H1 (cell line): Measurements from ENCODE around the gene GIMAP2. TPM values are rescaled to one million over a fixed set of nuclear protein-coding genes. Genes with fewer than 3 reads are reported as not detected.

Experiments used
- CTCF ChIA-PET: fragments of 300-600 bp; sonication (Branson Sonifier 250); formaldehyde crosslinking; loops from one replicate; lab custom pipeline; 2021; ENCODE audit not compliant: partially characterized antibody; lab: Charles Lee
- POLR2A ChIA-PET: fragments of 300-600 bp; sonication (Branson Sonifier 250); formaldehyde crosslinking; loops from one replicate; lab custom pipeline; 2021; ENCODE audit warnings: inconsistent platforms; ENCODE audit not compliant: partially characterized antibody; lab: Charles Lee
- DNase-seq, 2 experiments: peaks; one replicate each; pipeline versions ENCODE4 v3.0.0 to v3.0.0-alpha.2; 2010 to 2022; ENCODE audit warnings: low spot score in 2 of 2, low read depth in 1 of 2, mixed read lengths in 1 of 2
- FAIRE-seq: peaks from 2 replicates; lab custom pipeline; 2011; peaks lifted over from hg19 to GRCh38; lab: Jason Lieb, UNC
- H2AFZ ChIP-seq: 2 replicates; pipeline ENCODE4 v1.8.1; 2012; ENCODE audit warnings: low read length, inconsistent platforms
- H2AK5ac ChIP-seq: 2 replicates; pipeline ENCODE4 v1.6.1; 2013; ENCODE audit warnings: low read depth, low read length
- H2BK120ac ChIP-seq: replicated peaks from 2 replicates; pipeline ENCODE3; 2013; ENCODE audit warnings: low read depth, low read length, inconsistent platforms
- H2BK12ac ChIP-seq: 2 replicates; pipeline ENCODE4 v1.6.1; 2013; ENCODE audit warnings: low read depth, low read length
- H2BK15ac ChIP-seq: 2 replicates; pipeline ENCODE4 v1.6.1; 2013; ENCODE audit warnings: low read length
- H2BK20ac ChIP-seq: 2 replicates; pipeline ENCODE4 v1.6.1; 2013; ENCODE audit warnings: low read length
- H2BK5ac ChIP-seq: 2 replicates; pipeline ENCODE4 v1.6.1; 2013; ENCODE audit warnings: low read depth, low read length
- H3K14ac ChIP-seq: 2 replicates; pipeline ENCODE4 v1.6.1; 2013; ENCODE audit warnings: inconsistent platforms; ENCODE audit not compliant: insufficient read length
- H3K18ac ChIP-seq: 2 replicates; pipeline ENCODE4 v1.6.1; 2013; ENCODE audit warnings: low read length; ENCODE audit errors: extremely low read depth
- H3K23ac ChIP-seq: 2 replicates; pipeline ENCODE4 v1.6.1; 2013; ENCODE audit warnings: inconsistent platforms; ENCODE audit not compliant: insufficient read length
- H3K23me2 ChIP-seq: 2 replicates; pipeline ENCODE4 v1.6.1; 2013; ENCODE audit warnings: low read depth, low read length
- H3K27ac ChIP-seq: 2 replicates; pipeline ENCODE4 v1.6.1; 2011; ENCODE audit warnings: low read depth, low read length, inconsistent platforms
- H3K27me3 ChIP-seq, 4 experiments: replicated peaks in 1 of 4; 1 replicate in 1 of 4; 2 replicates in 3 of 4; pipeline versions ENCODE4 v1.6.1 to v1.8.1; 2011 to 2013; ENCODE audit warnings: low read length in 3 of 4, mild to moderate bottlenecking in 3 of 4, inconsistent platforms in 2 of 4, mixed read lengths in 2 of 4, moderate library complexity in 1 of 4; ENCODE audit not compliant: control insufficient read depth in 3 of 4, insufficient read depth in 3 of 4; ENCODE audit errors: extremely low read depth in 1 of 4
- H3K36me3 ChIP-seq, 4 experiments: 2 replicates each; pipeline versions ENCODE4 v1.6.1 to v1.8.1; 2011 to 2013; ENCODE audit warnings: mild to moderate bottlenecking in 4 of 4, low read length in 3 of 4, moderate library complexity in 2 of 4, control low read depth in 1 of 4, inconsistent platforms in 1 of 4; ENCODE audit not compliant: insufficient read depth in 4 of 4, control insufficient read depth in 2 of 4
- H3K4ac ChIP-seq: replicated peaks from 2 replicates; pipeline ENCODE3; 2013; ENCODE audit warnings: low read length, low read depth, mixed read lengths, inconsistent platforms; ENCODE audit not compliant: insufficient read length
- H3K4me1 ChIP-seq, 4 experiments: replicated peaks in 1 of 4; 1 replicate in 1 of 4; 2 replicates in 3 of 4; pipeline versions ENCODE4 v1.6.1 to v1.8.1; 2011 to 2013; ENCODE audit warnings: low read length in 3 of 4, inconsistent platforms in 2 of 4, mixed read lengths in 1 of 4; ENCODE audit not compliant: insufficient read depth in 4 of 4, control insufficient read depth in 3 of 4
- H3K4me2 ChIP-seq, 2 experiments: 2 replicates each; pipeline versions ENCODE4 v1.6.1 to v1.8.1; 2011 to 2013; ENCODE audit warnings: low read depth in 2 of 2, low read length in 2 of 2, control low read depth in 1 of 2, inconsistent platforms in 1 of 2, mild to moderate bottlenecking in 1 of 2; ENCODE audit not compliant: insufficient read depth in 1 of 2
- H3K4me3 ChIP-seq, 4 experiments: fragments of 200-600, 300-600 bp in 1 of 4; sonication (generic), shearing (Covaris generic), sonication (Bioruptor Twin) in 1 of 4; 2 replicates each; pipeline versions ENCODE4 v1.5.1 to v1.8.1; 2011 to 2016; ENCODE audit warnings: low read length in 4 of 4, low read depth in 3 of 4, control low read depth in 2 of 4, inconsistent platforms in 2 of 4, mild to moderate bottlenecking in 2 of 4, mixed read lengths in 1 of 4, moderate library complexity in 1 of 4; ENCODE audit not compliant: insufficient read depth in 2 of 4; ENCODE audit errors: extremely low read depth in 1 of 4
- H3K56ac ChIP-seq: replicated peaks from 2 replicates; pipeline ENCODE3; 2013; ENCODE audit warnings: low read depth, mild to moderate bottlenecking, mixed read lengths, low read length, inconsistent platforms; ENCODE audit not compliant: insufficient read length
- H3K79me1 ChIP-seq: 2 replicates; pipeline ENCODE4 v1.6.1; 2013; ENCODE audit warnings: low read depth, low read length, control low read depth
- H3K79me2 ChIP-seq, 2 experiments: 2 replicates each; pipeline versions ENCODE4 v1.6.1 to v1.8.1; 2012 to 2013; ENCODE audit warnings: low read length in 2 of 2, mild to moderate bottlenecking in 2 of 2, inconsistent platforms in 1 of 2; ENCODE audit not compliant: insufficient read depth in 2 of 2, control insufficient read depth in 1 of 2
- H3K9ac ChIP-seq, 4 experiments: replicated peaks in 1 of 4; 1 replicate in 1 of 4; 2 replicates in 3 of 4; pipeline versions ENCODE4 v1.6.1 to v1.8.1; 2011 to 2013; ENCODE audit warnings: low read depth in 3 of 4, low read length in 3 of 4, control low read depth in 2 of 4, mild to moderate bottlenecking in 2 of 4, moderate library complexity in 2 of 4, inconsistent platforms in 1 of 4; ENCODE audit errors: extremely low read depth in 1 of 4
- H3K9me3 ChIP-seq, 2 experiments: 2 replicates each; pipeline versions ENCODE4 v1.6.1 to v1.8.1; 2012 to 2013; ENCODE audit warnings: mild to moderate bottlenecking in 2 of 2, moderate library complexity in 2 of 2, control low read depth in 1 of 2, inconsistent platforms in 1 of 2, low read depth in 1 of 2, low read length in 1 of 2, mixed read lengths in 1 of 2; ENCODE audit not compliant: insufficient read depth in 2 of 2
- H4K20me1 ChIP-seq, 2 experiments: replicated peaks in 1 of 2; 2 replicates each; pipeline versions ENCODE3 to v1.8.1; 2011 to 2013; ENCODE audit warnings: inconsistent platforms in 2 of 2, low read length in 2 of 2, mild to moderate bottlenecking in 1 of 2; ENCODE audit not compliant: insufficient read depth in 2 of 2, control insufficient read depth in 1 of 2
- H4K5ac ChIP-seq: 2 replicates; pipeline ENCODE4 v1.6.1; 2013; ENCODE audit warnings: low read length, low read depth, mixed read lengths, inconsistent platforms; ENCODE audit not compliant: insufficient read length
- H4K8ac ChIP-seq: 2 replicates; pipeline ENCODE4 v1.8.0; 2013; ENCODE audit warnings: mild to moderate bottlenecking, moderate library complexity, low read length, inconsistent platforms; ENCODE audit not compliant: insufficient read depth; ENCODE audit errors: extremely low read depth
- H4K91ac ChIP-seq: replicated peaks from 2 replicates; pipeline ENCODE3; 2013; ENCODE audit warnings: low read length, mixed read lengths, inconsistent platforms; ENCODE audit not compliant: insufficient read length
- CBX8 ChIP-seq: fragments of 300-800, 300-1000 bp; sonication (generic); IDR thresholded peaks from 2 replicates; pipeline ENCODE4 v1.7.1; 2016; ENCODE audit warnings: low read depth, low read length, borderline replicate concordance
- CHD1 ChIP-seq: IDR thresholded peaks from 2 replicates; pipeline ENCODE4 v1.6.1; 2012; ENCODE audit warnings: low read depth, low read length, improper control_type of control experiment
- JUND ChIP-seq: IDR thresholded peaks from 2 replicates; pipeline ENCODE4 v1.6.1; 2011; ENCODE audit warnings: mild to moderate bottlenecking, improper control_type of control experiment, low read length
- TCF12 ChIP-seq: IDR thresholded peaks from 2 replicates; pipeline ENCODE4 v1.6.1; 2011; ENCODE audit warnings: low read depth, mild to moderate bottlenecking, low read length
- WGBS, 2 experiments: shearing (Covaris generic) in 1 of 2; methylation state at CpG; one replicate each; pipeline versions ENCODE4 v1.1.6 to v1.1.7; 2013 to 2015; ENCODE audit warnings: low lambda C conversion rate in 2 of 2, mixed read lengths in 2 of 2, inconsistent platforms in 1 of 2, low coverage in 1 of 2, missing lambda C conversion rate in 1 of 2; ENCODE audit not compliant: insufficient replicate concordance in 2 of 2, insufficient coverage in 1 of 2, insufficient read length in 1 of 2; ENCODE audit errors: extremely low coverage in 1 of 2, missing lambda C conversion rate in 1 of 2; 5-methylcytosine and 5-hydroxymethylcytosine counted together
- polyA plus RNA-seq, 7 experiments: library from polyadenylated mRNA; depleted of rRNA in 3 of 7; stranded (reverse) in 5 of 7; unstranded in 2 of 7; fragments of >200 nt in 5 of 7; fragments of 200-250 nt in 2 of 7; gene quantifications; 1 replicate in 5 of 7; 2 replicates in 1 of 7; 4 replicates in 1 of 7; pipeline versions ENCODE4 v1.2.1 to v1.2.3, GENCODE V29; 2011 to 2013; ENCODE audit warnings: missing spikeins in 2 of 7, mixed read lengths in 2 of 7
- total RNA-seq: library from RNA; stranded (reverse); fragmentation: NEBNext Ultra II Directional; extraction: Animal tissue kit (Norgen Biotek cat#: 25700); gene quantifications from 2 replicates; pipeline ENCODE4 v1.2.1, GENCODE V29; 2021

GIMAP2 gene
- total and polyA plus RNA-seq, 2 of the 8 experiments (the other 6 are each of a cell fraction or from before 2014, with no cell fraction given): not detected

- H3K4me1 ChIP-seq: no peaks in the 10 kb centered on the region
- no peaks in the 10 kb centered on the region for H3K79me2 ChIP-seq
- FAIRE-seq (no peak), DNase-seq (no peak)
- no peak overlapping the region for H3K14ac ChIP-seq
- no peak overlapping the region for H3K18ac ChIP-seq
- H2BK120ac ChIP-seq: no peak overlapping the region
- H3K27ac ChIP-seq: no peak overlapping the region
- TF ChIP-seq CHD1 (no peak), TCF12 (no peak), JUND (no peak), CBX8 (no peak)
- H3K79me1 ChIP-seq: no peaks in the 10 kb centered on the region
- H2BK20ac ChIP-seq: no peak overlapping the region
- peaks cover 0 to 8% (median 2%) of the 10 kb centered on the region in 4 experiments; a peak in 4 of 7 replicates for H3K27me3 ChIP-seq
- H3K9ac ChIP-seq: no peak overlapping the region
- H3K23ac ChIP-seq: no peak overlapping the region
- H2AK5ac ChIP-seq: no peak overlapping the region
- H3K4me3 ChIP-seq: no peak overlapping the region
- H2BK15ac ChIP-seq: no peak overlapping the region
- WGBS, 2 experiments: 92% methylated on average over 4 of the region's 4 CpGs; no CpG with 5 or more reads in 1 of the 2 experiments
- CTCF ChIA-PET: interaction anchor here (0.7 to 1.5 kb wide), 3 partner anchors 19 to 202 kb away, joined by 3 to 4 read pairs (median 4); no protein-coding TSS in a partner anchor
- no peaks in the 10 kb centered on the region; a peak in 1 of 4 replicates for H3K9me3 ChIP-seq
- H4K91ac ChIP-seq: no peak overlapping the region
- H2AFZ ChIP-seq: no peak overlapping the region
- H2BK12ac ChIP-seq: no peak overlapping the region
- H2BK5ac ChIP-seq: no peak overlapping the region
- POLR2A ChIA-PET: no interaction called here
- H3K23me2 ChIP-seq: no peaks in the 10 kb centered on the region
- H3K4ac ChIP-seq: no peak overlapping the region
- H4K20me1 ChIP-seq: no peaks in the 10 kb centered on the region
- H4K8ac ChIP-seq: no peak overlapping the region
- no peak overlapping the region for H3K4me2 ChIP-seq
- no peak overlapping the region for H4K5ac ChIP-seq
- no peaks in the 10 kb centered on the region for H3K36me3 ChIP-seq
- H3K56ac ChIP-seq: no peak overlapping the region
Measured at GRCh38 chr7:150715293-150715692, 29.8 kb downstream of the GIMAP2 start.
